GM18526 (cell line): Measurements from ENCODE around the gene DIS3L2.

Experiments used
- POLR2A ChIP-seq: IDR thresholded peaks from 3 replicates; pipeline ENCODE4 v1.6.1; 2011; ENCODE audit not compliant: insufficient read length; ENCODE audit errors: extremely low read depth

DIS3L2 gene

DNA sequence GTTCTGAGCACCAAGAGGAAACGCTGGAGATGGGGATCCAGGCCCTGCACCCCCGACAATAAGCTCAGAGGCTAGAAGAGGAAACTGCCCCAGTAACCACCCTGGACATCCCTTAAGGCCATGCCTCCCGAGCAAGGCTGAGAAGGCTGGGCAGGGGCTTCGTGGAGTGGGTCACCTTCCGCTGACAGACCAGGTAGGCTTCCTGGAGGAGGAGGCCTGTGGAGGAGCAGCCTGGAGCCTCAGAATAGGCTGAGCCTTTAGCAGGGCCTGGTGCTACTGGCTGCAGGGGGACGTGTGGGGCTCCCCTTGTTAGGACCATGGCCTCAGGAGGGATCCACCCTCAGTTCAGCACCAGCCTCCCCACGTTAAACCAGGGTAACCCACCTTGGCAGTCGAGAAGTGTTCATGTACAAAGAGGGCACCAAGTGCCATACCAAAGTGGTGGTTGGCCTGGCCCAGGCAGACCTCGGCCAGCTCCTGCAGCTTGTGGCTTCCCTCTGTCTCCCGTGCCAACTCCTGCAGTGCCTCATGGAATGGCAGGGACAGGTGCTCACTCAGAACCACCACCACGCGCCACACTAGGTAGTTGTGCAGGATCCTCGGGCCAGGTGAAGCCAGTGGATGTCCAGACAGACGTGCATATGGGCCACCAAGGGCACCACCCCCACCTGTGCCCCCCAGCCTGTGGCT, 388.6 kb downstream of the DIS3L2 start:
- TF ChIP-seq POLR2A = no peak

DNA sequence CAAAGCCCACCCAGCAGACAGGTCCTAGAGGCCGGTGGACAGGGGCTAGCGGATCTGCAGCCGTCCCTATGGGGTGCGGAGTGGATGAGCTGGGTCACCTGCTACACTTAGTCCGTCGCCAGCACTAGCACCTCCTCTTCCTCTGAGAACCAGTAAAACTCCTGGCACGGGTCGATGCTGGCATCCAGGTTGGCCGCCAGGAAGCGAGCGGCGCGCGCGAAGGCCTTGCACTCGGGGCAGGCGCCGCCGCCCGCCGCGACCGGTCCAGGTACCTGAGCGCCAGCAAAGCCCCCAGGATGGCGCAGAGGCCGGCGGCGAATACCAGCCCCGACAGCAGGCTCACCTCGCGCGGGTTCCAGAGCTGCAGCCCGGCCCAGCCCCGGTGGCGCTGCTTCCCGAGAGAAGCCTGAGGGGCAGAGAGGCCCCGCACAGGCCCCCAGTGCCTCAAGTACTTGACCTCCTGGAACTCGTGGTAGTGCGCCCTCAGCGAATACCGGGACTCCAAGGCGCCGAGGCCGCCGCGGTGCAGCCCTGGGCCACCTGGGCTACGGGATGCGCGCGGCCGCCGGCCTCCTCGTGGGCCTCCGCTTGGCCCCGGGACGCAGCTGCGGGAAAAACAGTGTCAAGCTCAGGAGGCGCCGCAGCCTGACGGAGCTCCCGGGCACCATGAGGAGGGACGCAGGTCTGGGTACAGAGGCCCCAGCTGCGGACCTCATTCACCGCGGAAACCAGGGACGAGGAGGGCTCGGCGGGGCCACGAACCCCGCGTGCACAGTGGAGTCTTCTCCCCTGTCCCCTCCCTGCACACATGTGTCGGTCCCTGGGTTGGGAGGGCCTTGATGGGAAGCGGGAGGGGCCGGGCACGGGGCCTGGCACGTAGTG, 389.5 kb downstream of the DIS3L2 start:
- TF ChIP-seq POLR2A = no peak

DNA sequence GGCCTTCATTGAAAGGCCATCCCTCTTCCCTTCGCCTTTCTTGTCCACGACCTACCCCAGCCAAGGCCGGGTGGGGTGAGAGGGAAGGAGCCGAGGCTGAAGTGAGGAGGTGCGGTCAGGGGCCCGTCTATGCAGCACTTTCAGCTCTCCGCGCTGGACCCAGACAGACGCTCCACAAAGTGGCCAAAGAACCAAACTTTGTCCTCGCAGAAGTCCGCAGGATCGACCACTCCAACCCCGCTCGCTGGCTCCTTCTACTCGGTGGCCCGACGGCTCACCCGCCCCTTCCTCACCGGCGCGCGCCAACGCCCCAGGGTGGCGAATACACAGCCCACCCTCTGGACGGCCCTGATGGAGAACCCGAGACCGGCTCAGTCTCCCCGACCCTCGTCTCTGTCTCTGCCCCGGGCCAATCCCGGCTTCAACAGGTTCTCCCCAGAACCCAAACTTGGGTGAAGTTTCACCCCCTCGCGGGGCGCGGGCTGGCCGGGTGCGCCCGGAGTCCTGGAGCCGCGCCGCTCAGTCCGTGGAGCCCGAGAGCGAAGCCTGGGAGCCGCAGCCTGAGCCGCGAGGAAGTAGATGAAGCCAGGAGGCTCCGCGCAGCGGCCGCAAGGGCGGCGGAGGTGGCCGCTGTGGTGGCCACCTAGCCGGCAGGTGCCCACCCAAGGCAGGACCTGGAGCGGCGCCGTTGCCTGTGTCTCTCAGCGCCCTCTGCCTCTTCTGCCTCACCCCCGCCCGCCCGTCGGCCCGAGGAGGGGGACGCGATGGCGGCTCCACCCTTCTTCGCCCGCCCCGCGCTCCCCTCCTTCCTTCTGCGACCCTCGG, 390.4 kb downstream of the DIS3L2 start:
- no peak for TF ChIP-seq POLR2A

DNA sequence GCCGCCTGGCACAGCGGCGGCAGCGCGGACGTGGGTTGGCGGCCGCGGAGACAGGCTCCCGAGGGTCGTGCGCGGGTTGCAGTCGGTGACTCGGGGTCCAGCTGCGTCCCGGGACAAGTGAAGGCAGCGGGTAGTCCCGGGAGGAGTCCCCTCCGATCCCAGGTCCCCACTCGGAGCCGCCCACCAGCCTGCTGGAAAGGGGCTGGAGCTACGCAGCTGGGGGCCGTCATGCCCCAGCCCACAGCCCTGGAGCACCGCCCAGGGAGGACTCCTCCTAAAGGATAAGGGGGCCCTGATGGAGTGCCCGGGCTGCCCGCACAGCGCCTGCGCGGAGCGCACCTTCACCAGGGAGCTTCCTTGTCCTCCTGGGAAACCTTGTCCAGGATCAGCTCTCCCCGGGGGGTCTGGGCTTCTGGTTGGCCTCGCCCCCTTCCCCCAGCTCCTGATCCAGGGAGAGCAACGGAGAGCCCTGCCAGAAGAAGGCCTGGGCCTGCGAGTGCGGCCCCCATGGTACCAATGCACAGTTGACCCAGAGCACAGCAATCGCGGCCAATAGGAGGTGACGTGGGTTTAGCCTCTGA, 391.1 kb downstream of the DIS3L2 start:
- no peak for TF ChIP-seq POLR2A

DNA sequence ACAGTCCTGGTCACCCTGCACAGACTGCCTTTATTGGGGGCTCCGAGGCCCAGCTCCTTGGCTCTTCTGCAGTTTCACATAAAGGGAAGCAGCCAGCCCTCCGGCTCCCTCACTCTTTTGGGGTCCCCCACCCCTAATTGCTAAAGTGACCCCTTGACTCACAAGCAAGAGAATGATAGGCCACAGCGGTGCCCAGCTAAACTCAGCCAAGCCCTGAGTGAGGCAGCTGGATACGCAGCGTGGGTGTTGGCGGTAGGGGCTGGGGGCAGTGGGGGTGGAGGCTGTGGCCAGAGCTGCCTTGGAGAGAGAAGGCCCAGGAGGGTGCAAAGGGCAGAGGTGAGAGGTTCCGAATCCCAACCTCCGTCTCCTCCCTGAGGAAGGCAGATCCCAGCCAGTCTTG, 391.6 kb downstream of the DIS3L2 start:
- TF ChIP-seq POLR2A = no peak

DNA sequence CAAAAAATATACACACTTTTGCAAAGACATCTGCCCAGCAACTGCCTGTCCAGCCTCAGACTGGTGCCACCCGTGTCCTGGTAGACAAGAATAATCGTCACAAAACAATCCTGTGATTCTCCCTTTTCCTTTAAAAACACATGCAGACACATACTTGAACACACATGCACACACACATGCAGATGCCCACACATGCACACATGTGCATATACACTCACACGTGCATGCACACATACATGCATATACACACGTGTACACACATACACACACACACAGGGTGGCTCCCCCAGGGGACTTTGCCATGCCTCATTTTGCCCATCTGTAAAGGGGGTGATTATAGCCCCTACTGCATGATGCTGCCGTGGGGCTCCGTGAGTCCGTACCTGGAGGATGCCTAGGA, 392.1 kb downstream of the DIS3L2 start:
- TF ChIP-seq POLR2A = no peak

DNA sequence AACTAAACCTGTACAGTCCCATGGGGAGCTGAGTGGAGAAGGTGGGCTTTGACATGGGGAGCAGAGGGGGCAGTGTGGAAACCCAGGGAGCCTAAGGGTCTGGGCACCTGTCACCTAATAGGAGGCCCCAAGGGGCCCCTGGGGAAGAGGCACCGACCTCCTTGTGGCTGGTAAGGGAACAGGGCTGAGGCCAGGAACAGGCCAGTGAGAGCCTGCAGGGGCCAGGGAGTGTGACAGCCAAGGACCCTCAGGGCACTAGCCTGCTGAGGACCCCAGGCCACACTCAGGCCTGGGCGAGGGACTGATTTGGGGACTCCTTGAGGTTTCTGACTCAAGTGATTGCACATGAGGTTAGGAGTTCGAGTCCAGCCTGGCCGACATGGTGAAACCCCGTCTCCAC, 392.6 kb downstream of the DIS3L2 start:
- TF ChIP-seq POLR2A = no peak

DNA sequence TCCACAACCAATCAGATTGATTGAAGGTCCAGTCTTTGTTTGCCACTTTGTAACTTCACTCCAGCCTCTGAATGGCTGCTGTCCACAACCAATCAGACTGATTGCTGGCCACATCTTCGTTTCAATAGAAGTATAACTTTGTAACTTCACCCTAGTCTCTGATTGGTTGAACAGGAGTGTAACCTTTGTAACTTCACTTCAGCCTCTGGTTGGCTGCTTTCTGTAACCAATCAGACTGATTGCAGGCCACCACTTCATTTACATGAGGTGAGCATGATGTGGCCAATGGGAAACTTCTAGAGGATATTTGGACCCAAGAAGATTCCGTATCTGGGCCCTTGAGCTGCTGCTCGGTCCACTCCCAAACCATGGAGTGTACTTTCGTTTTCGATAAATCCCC, 400.1 kb downstream of the DIS3L2 start:
- no peak for TF ChIP-seq POLR2A

DNA sequence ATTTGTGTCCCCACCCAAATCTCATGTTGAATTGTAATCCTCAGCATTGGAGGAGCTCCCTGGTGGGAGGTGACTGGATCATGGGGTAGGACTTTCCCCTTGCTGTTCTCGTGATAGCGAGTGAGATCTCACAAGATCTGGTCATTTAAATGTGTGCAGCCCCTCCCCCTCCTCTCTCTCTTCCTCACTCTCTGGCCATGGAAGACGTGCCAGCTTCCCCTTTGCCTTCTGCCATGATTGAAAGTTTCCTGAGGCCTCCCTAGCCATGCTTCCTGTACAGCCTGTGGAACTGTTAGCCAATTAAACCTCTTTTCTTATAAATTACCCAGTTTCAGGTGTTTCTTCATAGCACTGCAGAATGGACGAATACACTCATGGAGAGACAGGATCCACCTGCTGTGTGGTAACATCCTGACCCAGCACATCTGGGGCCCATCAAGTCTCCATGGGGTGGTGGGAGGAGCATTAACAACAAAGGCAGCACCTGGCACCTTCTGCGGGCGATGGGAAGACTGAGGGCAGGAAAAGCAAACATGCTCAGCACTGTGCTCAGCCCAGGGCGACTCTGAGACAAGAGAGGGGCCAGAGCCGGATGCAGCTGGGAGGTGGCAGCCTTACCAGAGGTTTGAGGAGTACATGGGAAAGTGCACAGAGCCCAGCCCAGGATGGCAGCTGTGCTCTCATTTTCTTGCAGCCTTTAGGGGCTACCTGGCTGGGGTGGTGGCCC, 400.8 kb downstream of the DIS3L2 start:
- no peak for TF ChIP-seq POLR2A

DNA sequence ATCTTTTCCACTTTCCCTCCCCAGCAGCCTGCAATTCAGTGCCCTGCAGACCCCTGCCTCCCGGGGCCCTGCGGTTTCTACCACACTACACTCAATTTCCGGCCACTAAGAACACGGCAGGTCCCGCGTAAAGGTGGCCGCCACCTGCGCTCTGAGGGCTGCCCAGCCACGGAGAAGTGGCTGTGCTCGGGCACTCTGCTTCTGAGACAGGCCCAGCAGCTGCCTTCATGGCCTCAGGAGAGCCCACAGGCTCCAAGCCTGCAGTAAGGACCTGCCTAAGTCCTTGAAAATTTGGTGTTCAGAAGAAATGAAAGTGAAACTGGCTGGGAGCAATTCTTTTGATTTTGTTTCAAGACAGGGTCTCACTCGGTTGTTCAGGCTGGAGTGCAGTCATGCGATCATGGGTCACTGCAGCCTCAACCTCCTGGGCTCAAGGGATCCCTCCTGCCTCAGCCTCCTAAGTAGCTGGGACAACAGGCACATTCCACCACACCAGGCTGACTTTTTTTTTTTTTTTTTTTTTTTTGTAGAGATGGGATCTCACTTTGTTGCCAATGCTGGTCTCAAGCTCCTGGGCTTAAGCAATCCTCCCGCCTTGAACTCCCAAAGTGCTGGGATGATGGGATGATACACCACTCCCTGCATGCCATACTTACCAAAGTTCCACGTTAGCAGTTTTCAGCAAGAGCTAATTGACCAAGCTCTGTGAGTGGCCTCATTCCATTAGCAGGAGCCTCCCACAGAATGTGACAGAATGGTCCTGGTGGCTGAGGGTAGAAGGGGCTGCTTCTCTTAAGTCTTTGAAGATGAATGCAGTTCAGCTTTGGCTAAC, 402.5 kb downstream of the DIS3L2 start:
- TF ChIP-seq POLR2A = no peak

DNA sequence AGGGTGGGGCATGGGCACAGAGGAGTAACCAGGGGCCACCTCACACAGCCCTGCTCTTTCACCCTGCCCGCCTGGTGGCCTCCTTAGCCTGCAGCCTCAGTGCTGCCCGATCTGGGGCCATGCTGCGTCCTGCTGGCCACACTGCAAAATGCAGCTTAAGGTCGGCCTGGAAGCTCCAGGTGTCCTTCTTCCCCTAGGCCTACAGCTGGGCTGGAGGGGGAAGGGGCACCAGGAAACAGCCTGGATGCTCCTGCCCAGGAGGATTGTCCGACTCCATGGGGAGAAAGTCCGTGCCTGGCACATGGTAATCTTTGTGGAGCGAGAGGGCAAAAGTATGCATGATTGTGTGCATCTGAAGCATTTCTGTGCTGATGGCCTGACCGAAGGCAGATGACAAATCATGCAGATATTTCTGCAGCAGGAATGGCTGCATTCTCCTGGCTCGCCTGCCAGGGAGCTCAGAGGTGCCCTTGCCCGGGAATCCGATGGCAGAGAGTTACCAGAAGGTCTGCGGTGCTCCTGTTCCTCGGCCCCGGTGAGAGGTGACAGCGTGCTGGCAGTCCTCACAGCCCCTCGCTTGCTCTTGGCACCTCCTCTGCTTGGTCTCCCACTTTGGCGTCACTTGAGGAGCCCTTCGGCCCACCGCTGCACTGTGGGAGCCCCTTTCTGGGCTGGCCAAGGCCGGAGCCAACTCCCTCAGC, 404.3 kb downstream of the DIS3L2 start:
- no peak for TF ChIP-seq POLR2A

DNA sequence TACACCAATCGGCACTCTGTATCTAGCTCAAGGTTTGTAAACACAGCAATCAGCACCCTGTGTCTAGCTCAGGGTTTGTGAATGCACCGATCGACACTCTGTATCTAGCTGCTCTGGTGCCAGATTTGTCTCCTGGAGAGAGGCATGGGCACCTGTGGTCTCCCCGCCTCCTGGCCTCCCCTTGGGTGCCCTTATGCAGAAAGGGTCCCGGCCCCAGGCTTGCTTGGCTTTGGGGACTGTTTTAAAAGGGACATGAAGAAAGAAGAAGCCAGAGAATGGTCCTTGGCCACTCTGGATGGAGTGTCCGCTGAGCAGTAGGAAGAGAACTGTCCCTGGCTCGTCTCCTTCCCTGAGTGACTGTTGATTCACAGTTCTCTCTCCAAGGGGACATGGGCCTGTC, 405.5 kb downstream of the DIS3L2 start:
- no peak for TF ChIP-seq POLR2A

DNA sequence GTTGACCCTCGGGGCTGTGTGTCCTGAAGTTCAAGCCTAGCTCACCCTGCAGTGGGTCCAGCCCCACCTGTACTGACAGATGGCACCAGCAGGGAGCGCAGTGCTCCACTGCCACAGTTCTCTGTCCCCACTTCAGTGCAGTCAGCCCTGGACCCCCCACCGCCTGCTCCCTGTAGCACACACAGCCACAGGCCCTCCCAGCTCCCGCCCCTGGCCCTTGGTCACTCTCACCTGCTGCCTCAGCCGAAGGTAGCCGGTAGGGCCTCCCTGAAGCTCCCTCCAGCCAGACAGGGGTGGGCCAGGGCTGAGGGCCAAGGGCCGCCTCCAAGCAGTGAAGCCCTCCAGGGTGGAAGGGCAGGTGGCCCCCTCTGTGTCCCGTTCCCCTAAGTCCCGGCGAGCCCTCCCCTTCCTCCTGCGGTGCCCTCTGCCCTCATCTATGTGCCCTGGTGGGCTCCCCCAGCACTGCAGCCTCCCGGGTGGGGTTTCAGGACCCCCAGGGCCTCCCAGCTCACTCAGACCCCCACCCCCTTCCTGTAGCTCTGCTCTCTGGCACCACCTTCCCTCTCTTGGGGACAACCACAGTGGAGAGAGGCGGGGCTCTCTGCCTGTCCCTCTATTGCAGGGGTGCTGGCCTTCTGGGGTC, 406.2 kb downstream of the DIS3L2 start:
- no peak for TF ChIP-seq POLR2A

DNA sequence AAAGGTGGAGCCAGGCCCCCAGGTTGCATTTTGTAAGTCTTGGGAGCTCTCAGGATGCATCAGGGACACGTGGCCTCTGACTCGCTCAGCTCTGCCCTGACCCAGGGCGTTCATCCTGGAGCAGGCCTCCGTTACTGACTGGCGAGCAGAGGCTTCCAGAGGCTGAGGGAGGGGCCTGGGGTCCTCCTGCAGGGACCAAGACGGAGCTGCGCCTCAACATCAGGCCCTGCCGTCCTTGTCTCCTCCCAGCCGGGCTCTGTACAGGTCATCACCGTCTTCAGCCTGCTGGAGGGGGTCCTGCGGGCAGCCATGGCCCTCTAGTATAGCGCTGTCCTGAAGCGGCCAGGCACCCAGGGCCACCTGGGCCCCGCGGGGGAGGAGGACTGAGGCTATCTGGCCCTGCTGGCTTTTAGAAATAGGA, 406.8 kb downstream of the DIS3L2 start:
- no peak for TF ChIP-seq POLR2A
